AG04450 (cell line): ENCODE measurements around the gene MLXIPL. TPM values are rescaled to one million over a fixed set of nuclear protein-coding genes. Genes with fewer than 3 reads are reported as not detected.

Source experiments
- CTCF ChIA-PET: fragments of 300-600, 350-600 bp; formaldehyde crosslinking; extraction: SDS; loops from one replicate; lab custom pipeline; 2022; ENCODE audit warnings: antibody characterized with exemption, inconsistent platforms; lab: Charles Lee
- POLR2A ChIA-PET: fragments of 350-600 bp; formaldehyde crosslinking; extraction: SDS; loops from one replicate; lab custom pipeline; 2021; ENCODE audit warnings: antibody characterized with exemption, inconsistent platforms; lab: Yijun Ruan, JAX
- DNase-seq: peaks from one replicate; pipeline ENCODE4 v3.0.0-alpha.2; 2011; ENCODE audit warnings: low read depth, low spot score
- H3K27ac ChIP-seq: one replicate; pipeline ENCODE4 v1.5.1; 2012; ENCODE audit warnings: low read depth, low read length, control low read depth
- H3K27me3 ChIP-seq: one replicate; pipeline ENCODE4 v1.6.0; 2012; ENCODE audit warnings: low read length; ENCODE audit not compliant: control insufficient read depth, insufficient read depth
- H3K4me3 ChIP-seq: 2 replicates; pipeline ENCODE4 v1.5.1; 2011; ENCODE audit warnings: mild to moderate bottlenecking, low read depth, low read length, control low read depth
- H3K9me3 ChIP-seq: 2 replicates; pipeline ENCODE4 v1.5.1; 2012; ENCODE audit warnings: low read length; ENCODE audit not compliant: control insufficient read depth, insufficient read depth
- polyA plus RNA-seq: library from polyadenylated mRNA; depleted of rRNA; stranded (reverse); fragments of >200 nt; gene quantifications from 2 replicates; pipeline ENCODE4 v1.2.3, GENCODE V29; 2011
- TF ChIP-seq, protein P1 (sequence below): IDR thresholded peaks from 2 replicates; pipeline ENCODE4 v1.5.1; 2011; ENCODE audit warnings: low read depth, low read length, control low read depth, inconsistent platforms

Gene MLXIPL
- polyA plus RNA-seq, 1 experiment = not detected

DNA sequence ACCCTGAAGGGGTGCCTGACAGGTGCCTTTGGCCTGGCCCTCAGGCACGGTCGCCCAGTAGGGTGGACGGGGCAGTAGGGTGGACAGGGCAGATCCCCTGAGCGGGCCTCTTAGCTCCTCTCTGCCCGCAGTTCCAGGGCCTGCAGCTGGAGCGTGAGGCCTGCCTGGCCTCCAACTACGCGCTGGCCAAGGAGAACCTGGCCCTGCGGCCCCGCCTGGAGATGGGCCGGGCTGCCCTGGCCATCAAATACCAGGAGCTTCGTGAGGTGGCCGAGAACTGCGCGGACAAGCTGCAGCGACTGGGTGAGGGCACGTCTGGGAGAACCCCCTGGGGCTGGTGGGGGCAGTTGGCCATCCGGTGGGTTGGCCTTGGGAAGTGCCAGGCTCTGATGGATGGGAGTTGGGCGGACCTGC, 45.0 kb upstream of the MLXIPL start:
- Histone ChIP-seq H3K27me3 (peaks cover 5% of the 10 kb centered on the region), H3K4me3 (peak overlapping the region; percentile 73), H3K9me3 (no peaks in the 10 kb centered on the region), H3K27ac (no peak overlapping the region)
- ChIA-PET CTCF (no interaction called here), POLR2A (interaction anchor here (0.7 kb wide), 1 partner anchor 63 kb away, joined by 3 read pairs; no protein-coding TSS in a partner anchor)
- no peak for DNase-seq
- TF ChIP-seq, protein P1, sequence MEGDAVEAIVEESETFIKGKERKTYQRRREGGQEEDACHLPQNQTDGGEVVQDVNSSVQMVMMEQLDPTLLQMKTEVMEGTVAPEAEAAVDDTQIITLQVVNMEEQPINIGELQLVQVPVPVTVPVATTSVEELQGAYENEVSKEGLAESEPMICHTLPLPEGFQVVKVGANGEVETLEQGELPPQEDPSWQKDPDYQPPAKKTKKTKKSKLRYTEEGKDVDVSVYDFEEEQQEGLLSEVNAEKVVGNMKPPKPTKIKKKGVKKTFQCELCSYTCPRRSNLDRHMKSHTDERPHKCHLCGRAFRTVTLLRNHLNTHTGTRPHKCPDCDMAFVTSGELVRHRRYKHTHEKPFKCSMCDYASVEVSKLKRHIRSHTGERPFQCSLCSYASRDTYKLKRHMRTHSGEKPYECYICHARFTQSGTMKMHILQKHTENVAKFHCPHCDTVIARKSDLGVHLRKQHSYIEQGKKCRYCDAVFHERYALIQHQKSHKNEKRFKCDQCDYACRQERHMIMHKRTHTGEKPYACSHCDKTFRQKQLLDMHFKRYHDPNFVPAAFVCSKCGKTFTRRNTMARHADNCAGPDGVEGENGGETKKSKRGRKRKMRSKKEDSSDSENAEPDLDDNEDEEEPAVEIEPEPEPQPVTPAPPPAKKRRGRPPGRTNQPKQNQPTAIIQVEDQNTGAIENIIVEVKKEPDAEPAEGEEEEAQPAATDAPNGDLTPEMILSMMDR = no peak

DNA sequence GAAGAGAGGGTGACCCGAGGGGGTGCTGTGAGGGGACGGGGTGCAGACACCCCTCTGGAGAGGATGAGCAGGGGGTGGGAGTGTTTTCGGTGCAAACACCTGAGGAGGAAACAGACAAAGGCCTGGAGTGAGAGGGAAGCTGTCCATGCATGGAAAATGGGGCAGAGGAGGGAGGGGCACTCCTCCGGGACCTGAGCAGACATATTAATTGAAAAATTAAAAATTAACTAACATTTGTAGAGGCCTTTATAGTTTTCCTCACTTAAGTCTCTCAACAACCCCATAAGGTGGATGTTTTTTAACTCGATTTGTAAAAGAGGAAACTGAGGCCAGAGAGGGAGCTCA, 44.5 kb upstream of the MLXIPL start:
- no peak for DNase-seq
- TF ChIP-seq, protein P1 = no peak
- H3K4me3 ChIP-seq = peak overlapping the region; percentile 73
- POLR2A ChIA-PET = interaction anchor here (1.6 kb wide), 1 partner anchor 62 kb away, joined by 4 read pairs; no protein-coding TSS in a partner anchor
- peaks cover 6% of the 10 kb centered on the region for H3K27me3 ChIP-seq
- H3K27ac ChIP-seq = no peak overlapping the region
- CTCF ChIA-PET = interaction anchor here (1.4 kb wide), 1 partner anchor 62 kb away, joined by 9 read pairs; no protein-coding TSS in a partner anchor
- no peaks in the 10 kb centered on the region for H3K9me3 ChIP-seq

DNA sequence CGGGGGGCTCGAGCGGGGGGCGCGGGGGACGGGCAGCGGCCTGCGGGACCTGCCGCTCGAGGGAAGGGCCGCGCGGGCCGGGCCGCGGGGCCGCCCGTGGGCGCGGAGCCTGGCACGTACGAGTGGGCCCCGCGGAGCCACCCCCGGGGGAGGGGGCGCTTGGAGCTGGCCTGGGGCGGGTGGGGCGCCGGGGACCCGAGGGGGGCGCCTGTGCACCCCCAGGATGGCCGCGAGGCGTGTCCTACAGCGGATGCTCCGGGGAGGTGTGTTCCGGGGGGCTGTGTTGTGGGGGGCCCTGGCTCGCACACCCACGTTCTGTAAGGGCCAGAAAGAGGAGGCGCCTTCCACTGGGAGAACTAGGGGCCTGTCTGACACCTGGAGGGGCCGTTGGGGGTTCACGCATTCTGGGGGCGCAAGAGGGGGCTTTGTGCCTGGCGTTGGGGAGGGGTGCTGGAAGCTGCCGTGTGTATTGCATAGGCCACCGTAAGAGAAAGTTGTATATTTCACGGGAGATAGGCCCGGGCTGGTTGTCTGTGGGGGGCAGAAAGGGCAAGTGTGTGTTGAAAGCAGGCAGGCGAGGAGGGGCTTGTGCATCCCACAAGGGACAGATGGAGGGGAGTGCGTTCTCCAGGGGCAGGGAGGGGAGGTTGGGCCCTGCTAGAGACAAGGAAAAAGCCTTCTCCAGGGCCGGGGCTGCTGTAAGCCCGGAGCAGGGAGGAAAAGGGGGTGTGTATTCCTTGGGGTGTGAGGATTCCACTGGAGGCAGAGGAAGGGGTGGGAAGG, 44.0 kb upstream of the MLXIPL start:
- TF ChIP-seq, protein P1 = no peak
- Histone ChIP-seq H3K27me3 (peaks cover 6% of the 10 kb centered on the region), H3K27ac (no peak overlapping the region), H3K4me3 (peak overlapping the region; percentile 73), H3K9me3 (no peaks in the 10 kb centered on the region)
- POLR2A ChIA-PET = interaction anchor here (0.5 to 1.6 kb wide), 4 partner anchors 25 to 61 kb away, joined by 3 to 7 read pairs (median 4); no protein-coding TSS in a partner anchor
- no peak for DNase-seq
- CTCF ChIA-PET = interaction anchor here (0.6 to 1.4 kb wide), 9 partner anchors 14 to 503 kb away, joined by 3 to 9 read pairs (median 4); no protein-coding TSS in a partner anchor

DNA sequence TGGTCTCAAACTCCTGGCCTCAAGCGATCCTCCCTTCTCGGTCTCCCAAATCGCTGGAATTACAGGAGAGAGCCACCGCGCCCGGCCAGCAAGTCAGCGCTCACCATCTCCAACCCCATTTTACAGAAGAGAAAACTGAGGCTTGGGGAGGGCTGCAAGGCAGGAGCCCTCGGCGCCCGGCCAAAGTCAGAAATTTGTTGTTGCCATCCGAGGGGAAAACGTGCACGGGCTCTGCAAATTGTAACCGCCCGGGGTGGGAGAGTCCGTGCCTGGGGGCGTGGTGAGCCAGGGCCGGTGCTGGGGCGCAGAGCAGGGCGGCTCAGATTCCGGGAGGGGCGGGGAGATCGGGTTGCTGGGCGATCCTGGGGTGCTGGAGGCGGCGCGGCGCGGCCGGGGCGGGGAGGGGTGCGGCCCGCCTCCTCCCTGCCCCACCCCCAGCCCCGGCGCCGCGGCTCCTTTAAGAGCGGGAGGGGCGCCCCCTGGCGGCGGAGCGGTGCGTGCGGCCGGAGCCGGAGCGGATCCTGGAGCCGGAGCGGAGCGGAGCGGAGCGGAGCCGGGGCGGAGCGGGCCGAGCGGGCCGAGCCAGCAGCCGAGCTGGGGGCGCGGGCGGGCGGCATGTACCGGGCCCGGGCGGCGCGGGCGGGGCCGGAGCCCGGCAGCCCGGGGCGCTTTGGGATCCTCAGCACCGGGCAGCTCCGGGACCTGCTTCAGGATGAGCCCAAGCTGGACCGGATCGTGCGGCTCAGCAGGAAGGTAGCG, 43.2 kb upstream of the MLXIPL start, which contains the start of gene VPS37D:
Gene VPS37D (plus strand): TSS at position 488 of the 759 bp plus-strand sequence. CDS start 128 bp downstream, at position 616.
- ChIA-PET CTCF (interaction anchor here (0.6 to 1.4 kb wide), 9 partner anchors 15 to 504 kb away, joined by 3 to 9 read pairs (median 4); no protein-coding TSS in a partner anchor), POLR2A (interaction anchor here (0.5 to 1.6 kb wide), 3 partner anchors 31 to 60 kb away, joined by 3 to 4 read pairs (median 4); no protein-coding TSS in a partner anchor)

More for the DNA sequence above, 43.2 kb upstream of the MLXIPL start, which contains the start of gene VPS37D:
- Histone ChIP-seq H3K4me3 (peak within 1 kb of the TSS; percentile 73), H3K27ac (no peak within 1 kb of the TSS), H3K27me3 (peaks cover 6% of the 10 kb centered on the region), H3K9me3 (no peaks in the 10 kb centered on the region)
- DNase-seq = peak; percentile 57
- TF ChIP-seq, protein P1 = peak; percentile 64
